ENCODE measurements around the gene RAB36. TPM values are rescaled to one million over a fixed set of nuclear protein-coding genes. Genes with fewer than 3 reads are reported as not detected.
"Not testable (repeated sequence)": the region's sequence is repeated elsewhere in the genome, so short reads cannot be mapped to it uniquely, and the experiment has no call there.

RAB36 gene
- total RNA-seq, 1 donor from 2014 or later: 0.08 TPM

DNA sequence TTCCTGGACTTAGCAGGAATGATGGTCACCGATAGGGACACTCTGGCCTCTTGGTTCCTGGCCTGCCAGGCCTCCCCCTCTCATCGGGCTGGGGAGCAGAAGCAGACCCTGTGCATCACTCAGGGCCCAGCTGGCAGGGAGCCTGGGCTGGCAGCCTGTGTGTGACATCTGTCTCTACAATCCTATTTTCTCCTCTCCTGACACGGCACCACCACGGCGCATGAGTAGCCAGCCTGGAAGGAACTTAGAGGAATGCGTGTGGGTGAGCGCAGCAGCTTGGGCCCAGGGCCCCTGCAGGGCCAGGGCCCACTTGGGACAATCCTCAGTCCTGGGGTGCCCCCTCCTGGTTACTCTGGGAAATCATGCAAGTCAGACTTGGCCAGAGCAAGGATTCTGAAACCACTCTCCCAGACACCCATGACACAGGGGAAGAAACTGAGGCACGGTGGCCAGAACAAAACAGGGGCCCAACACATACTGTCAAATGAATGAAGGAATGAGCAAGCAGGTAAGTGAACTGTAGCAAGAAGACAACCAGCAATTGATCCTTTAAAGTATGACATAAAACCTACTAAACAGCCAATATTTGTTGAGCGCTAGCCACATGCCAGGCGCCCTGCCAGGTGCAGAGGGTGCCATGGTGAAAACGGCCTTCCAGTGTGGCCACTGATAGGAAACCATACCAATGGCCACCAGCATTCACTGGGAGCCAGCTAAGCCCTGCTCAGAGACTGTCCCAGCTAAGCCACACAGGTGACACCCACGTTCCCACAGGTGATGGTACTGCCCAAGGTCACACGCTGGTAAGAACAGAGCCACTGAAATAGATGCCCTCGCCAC is 16.8 kb upstream of the RAB36 start:
- Mint-ChIP-seq H3K27me3 (ENCODE audit: insufficient read depth) (peaks cover 3% of the 10 kb centered on the region), H3K36me3 (ENCODE audit: low read depth) (no peaks in the 10 kb centered on the region), H3K4me1 (ENCODE audit: low read depth) (no peaks in the 10 kb centered on the region), H3K9me3 (no peaks in the 10 kb centered on the region), H3K27ac (no peak overlapping the region), H3K4me3 (no peak overlapping the region)
- intact Hi-C loops (cut with micrococcal nuclease): loop anchor here (1.0 kb wide), 1 partner anchor 169 kb away; no protein-coding TSS in a partner anchor
- DNase-seq (ENCODE audit: low spot score): peak; percentile 55

DNA sequence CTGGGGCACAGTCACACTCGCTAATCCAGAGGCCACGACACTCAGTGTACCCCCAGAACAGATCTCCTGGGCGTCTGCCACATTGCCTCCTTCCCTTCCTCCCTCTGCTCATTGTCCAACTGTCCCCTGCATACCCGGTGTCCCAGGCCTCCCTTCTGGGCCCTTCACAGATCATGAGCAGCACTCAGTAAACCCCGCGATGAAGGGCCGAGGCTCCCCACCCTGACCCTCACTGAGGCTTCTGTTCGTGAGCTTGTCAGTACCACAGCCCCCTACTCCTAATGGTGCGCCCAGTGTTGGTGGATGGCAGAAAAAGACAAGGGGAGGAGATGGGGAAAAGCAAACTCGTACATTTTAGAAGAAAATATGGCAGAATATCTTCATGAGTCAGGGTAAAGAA is 16.1 kb upstream of the RAB36 start:
- no peaks in the 10 kb centered on the region for H3K4me1 Mint-ChIP-seq (ENCODE audit: low read depth)
- H3K27me3 Mint-ChIP-seq (ENCODE audit: insufficient read depth): peaks cover 3% of the 10 kb centered on the region
- H3K27ac Mint-ChIP-seq: no peak overlapping the region
- intact Hi-C loops (cut with micrococcal nuclease): no loop called here
- no peak for DNase-seq (ENCODE audit: low spot score)
- no peak overlapping the region for H3K4me3 Mint-ChIP-seq
- no peaks in the 10 kb centered on the region for H3K36me3 Mint-ChIP-seq (ENCODE audit: low read depth)
- H3K9me3 Mint-ChIP-seq: no peaks in the 10 kb centered on the region

DNA sequence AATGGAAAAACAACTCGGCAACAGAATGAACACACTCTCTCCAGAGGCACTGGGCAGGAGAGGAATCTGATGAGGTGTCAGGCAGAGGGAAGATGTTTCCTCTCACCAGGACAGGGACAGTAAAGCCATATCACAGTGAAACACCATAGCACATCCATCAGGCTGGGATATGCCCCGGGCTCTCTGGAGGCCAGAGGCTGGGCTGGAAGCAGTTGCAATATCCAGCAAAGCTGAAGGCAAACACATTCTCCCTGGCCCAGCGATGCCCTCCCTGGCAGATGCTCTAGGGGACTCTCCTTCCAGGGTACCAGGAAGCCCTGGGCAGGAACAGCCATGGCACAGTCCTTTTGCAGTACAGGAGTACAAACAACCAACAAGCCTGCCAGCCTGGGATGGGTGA is 14.6 kb upstream of the RAB36 start:
- H3K9me3 Mint-ChIP-seq: no peaks in the 10 kb centered on the region
- H3K4me1 Mint-ChIP-seq (ENCODE audit: low read depth): no peaks in the 10 kb centered on the region
- H3K4me3 Mint-ChIP-seq: no peak overlapping the region
- intact Hi-C loops (cut with micrococcal nuclease): no loop called here
- DNase-seq (ENCODE audit: low spot score): no peak
- no peaks in the 10 kb centered on the region for H3K36me3 Mint-ChIP-seq (ENCODE audit: low read depth)
- H3K27ac Mint-ChIP-seq: no peak overlapping the region
- H3K27me3 Mint-ChIP-seq (ENCODE audit: insufficient read depth): peaks cover 3% of the 10 kb centered on the region

DNA sequence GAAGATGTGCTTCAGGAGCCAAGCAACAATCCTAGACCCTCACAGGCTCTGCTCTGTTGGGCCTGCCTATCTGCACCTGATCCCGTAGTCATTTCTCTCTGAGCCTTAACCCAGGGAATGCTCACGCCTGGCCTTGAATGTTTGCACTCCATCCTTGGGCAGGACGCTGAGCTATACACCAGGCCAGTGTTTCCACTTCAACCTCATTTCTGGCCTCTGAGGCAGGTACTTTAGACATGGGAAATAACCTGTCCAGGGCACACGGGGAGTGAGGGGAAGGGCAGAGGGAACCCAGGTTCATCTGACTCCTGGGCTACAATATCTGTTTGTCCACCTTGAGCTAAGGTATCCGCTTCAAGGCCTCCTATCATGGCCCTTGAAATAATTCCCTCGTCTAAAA is 13.3 kb upstream of the RAB36 start:
- no peaks in the 10 kb centered on the region for H3K9me3 Mint-ChIP-seq
- no peak overlapping the region for H3K4me3 Mint-ChIP-seq
- H3K36me3 Mint-ChIP-seq (ENCODE audit: low read depth): no peaks in the 10 kb centered on the region
- no peak for DNase-seq (ENCODE audit: low spot score)
- H3K27me3 Mint-ChIP-seq (ENCODE audit: insufficient read depth): peaks cover 3% of the 10 kb centered on the region
- H3K4me1 Mint-ChIP-seq (ENCODE audit: low read depth): peaks cover 10% of the 10 kb centered on the region
- H3K27ac Mint-ChIP-seq: no peak overlapping the region
- intact Hi-C loops (cut with micrococcal nuclease): no loop called here

DNA sequence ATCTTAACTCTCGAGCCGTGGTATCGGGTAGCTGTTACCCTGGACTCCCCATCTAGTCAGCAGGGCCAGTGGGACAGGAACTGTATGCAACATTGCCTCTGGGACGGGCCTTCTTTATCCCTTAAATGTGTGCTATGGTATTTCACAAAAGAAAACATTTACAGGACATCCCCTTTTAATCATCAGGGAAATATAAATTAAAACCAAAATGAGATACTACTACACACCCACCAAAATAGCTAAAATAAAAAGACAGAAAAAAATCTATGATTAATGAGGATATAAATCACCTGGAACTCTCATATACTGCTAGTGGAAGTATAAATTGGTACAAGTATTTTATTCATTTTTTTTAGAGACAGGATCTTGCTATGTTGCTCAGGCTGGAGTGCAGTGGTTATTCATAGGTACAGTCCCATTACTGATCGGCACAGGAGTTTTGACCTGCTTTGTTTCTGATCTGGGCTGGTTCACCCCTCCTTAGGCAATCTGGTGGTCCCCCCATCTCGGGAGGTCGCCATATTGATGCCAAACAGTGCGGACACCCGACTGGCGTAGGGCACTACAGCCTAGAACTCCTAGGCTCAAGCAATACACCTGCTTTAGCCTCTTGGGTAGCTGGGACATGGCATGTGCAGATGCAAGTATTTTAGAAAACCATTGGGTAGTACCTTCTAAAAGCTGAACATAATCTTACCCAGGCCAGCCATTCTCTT is 12.7 kb upstream of the RAB36 start:
- Mint-ChIP-seq H3K27me3 (ENCODE audit: insufficient read depth) (peaks cover 3% of the 10 kb centered on the region), H3K27ac (no peak overlapping the region), H3K4me1 (ENCODE audit: low read depth) (peaks cover 16% of the 10 kb centered on the region), H3K4me3 (no peak overlapping the region), H3K9me3 (no peaks in the 10 kb centered on the region), H3K36me3 (ENCODE audit: low read depth) (no peaks in the 10 kb centered on the region)
- no peak for DNase-seq (ENCODE audit: low spot score)
- intact Hi-C loops (cut with micrococcal nuclease): no loop called here

DNA sequence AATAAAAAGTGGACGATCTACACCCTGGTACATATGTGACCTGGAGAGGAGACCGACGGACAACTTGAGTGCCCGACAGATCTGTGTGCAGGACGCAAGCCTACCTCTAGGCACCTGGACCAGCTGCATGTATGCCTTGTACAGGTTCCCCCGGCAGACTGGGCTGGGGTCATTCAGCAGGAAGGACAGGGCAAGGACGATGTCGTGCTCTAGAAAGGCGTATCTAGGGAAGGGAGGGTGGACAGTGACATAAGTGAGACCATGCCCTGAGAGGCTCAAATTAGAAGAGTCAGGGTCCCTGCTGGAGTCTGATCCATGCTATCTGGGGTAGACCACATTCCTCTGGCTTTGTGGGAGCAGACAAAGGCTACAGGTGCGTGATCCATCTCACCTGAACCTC is 11.4 kb upstream of the RAB36 start:
- Mint-ChIP-seq H3K4me3 (no peak overlapping the region), H3K27ac (no peak overlapping the region), H3K4me1 (ENCODE audit: low read depth) (peaks cover 30% of the 10 kb centered on the region), H3K27me3 (ENCODE audit: insufficient read depth) (no peaks in the 10 kb centered on the region), H3K9me3 (no peaks in the 10 kb centered on the region), H3K36me3 (ENCODE audit: low read depth) (no peaks in the 10 kb centered on the region)
- intact Hi-C loops (cut with micrococcal nuclease): no loop called here
- DNase-seq (ENCODE audit: low spot score): no peak

DNA sequence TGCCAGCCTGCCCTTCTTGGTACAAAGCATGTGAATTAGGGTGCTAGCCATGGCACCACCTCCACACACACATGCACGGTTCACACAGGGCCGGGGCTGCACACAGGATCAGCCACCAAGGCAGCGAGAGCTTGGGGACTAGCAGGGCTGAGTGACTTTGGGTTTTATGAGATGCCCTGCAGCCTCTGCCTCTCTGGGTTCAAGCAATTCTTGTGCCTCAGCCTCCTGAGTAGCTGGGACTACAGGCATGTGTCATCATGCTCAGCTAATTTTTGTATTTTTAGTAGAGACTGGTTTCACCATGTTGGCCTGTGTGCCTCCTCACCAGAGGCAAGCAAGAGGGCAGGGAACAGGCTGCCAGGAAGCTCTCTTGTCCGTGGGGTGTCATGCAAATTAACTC is 8.3 kb upstream of the RAB36 start:
- H3K27ac Mint-ChIP-seq: peak overlapping the region; percentile 61
- H3K27me3 Mint-ChIP-seq (ENCODE audit: insufficient read depth); DNase-seq (ENCODE audit: low spot score); H3K9me3 Mint-ChIP-seq; H3K4me3 Mint-ChIP-seq; intact Hi-C loops (cut with micrococcal nuclease); H3K36me3 Mint-ChIP-seq (ENCODE audit: low read depth): not testable (repeated sequence)
- H3K4me1 Mint-ChIP-seq (ENCODE audit: low read depth): peaks cover 39% of the 10 kb centered on the region

DNA sequence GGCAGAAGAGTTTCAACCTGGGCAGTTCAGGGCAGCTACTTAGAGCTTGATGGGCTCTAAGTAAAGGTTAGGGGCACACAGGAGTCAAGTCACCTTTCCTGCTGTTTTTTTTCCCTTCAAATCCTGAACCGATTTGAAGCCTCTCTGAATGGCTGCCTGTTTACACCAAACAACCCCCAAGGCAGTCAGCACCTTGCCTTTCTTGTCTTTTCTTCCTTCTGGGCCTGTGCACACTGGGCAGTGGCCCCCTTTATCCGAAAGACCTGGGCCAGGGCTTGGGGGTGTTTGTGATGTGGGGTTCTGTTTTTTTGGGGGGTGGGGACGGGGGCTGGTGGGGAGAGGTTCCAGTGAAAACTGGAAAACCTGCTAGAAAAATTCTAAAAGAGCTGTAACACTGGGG is 7.8 kb upstream of the RAB36 start:
- DNase-seq (ENCODE audit: low spot score): no peak
- Mint-ChIP-seq H3K4me1 (ENCODE audit: low read depth) (peaks cover 44% of the 10 kb centered on the region), H3K36me3 (ENCODE audit: low read depth) (no peaks in the 10 kb centered on the region), H3K27me3 (ENCODE audit: insufficient read depth) (no peaks in the 10 kb centered on the region), H3K4me3 (no peak overlapping the region), H3K9me3 (no peaks in the 10 kb centered on the region), H3K27ac (peak overlapping the region; percentile 88)
- intact Hi-C loops (cut with micrococcal nuclease): no loop called here

DNA sequence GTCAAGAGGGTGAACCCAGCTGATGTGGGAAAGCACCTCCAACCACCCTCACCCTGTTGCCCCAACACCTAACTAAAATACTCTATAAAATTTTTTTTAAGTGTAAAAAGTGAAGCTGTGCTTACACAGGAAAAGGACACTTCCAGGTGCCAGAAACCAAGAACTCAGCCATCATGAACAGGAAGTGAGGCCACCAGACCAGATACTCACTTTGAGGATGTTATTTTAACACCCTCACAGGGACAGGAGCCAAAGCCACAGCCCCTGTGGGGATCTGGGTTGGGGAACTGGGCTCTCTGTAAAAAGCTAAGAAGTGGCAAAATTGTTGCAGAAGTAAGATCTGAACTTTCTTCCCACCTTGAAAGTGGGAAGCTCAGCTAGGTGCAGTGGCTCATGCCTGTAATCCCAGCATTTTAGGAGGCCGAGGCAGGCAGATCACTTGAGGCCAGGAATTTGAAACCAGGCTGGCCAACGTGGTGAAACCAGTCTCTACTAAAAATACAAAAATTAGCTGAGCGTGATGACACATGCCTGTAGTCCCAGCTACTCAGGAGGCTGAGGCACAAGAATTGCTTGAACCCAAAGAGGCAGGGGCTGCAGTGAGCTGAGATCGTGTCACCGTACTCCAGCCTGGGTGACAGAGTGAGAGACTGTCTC is 7.2 kb upstream of the RAB36 start:
- Mint-ChIP-seq H3K4me1 (ENCODE audit: low read depth) (peaks cover 49% of the 10 kb centered on the region), H3K36me3 (ENCODE audit: low read depth) (no peaks in the 10 kb centered on the region), H3K4me3 (peak overlapping the region; percentile 4), H3K9me3 (no peaks in the 10 kb centered on the region), H3K27me3 (ENCODE audit: insufficient read depth) (no peaks in the 10 kb centered on the region), H3K27ac (peak overlapping the region; percentile 88)
- peak; percentile 49 for DNase-seq (ENCODE audit: low spot score)
- intact Hi-C loops (cut with micrococcal nuclease): no loop called here

DNA sequence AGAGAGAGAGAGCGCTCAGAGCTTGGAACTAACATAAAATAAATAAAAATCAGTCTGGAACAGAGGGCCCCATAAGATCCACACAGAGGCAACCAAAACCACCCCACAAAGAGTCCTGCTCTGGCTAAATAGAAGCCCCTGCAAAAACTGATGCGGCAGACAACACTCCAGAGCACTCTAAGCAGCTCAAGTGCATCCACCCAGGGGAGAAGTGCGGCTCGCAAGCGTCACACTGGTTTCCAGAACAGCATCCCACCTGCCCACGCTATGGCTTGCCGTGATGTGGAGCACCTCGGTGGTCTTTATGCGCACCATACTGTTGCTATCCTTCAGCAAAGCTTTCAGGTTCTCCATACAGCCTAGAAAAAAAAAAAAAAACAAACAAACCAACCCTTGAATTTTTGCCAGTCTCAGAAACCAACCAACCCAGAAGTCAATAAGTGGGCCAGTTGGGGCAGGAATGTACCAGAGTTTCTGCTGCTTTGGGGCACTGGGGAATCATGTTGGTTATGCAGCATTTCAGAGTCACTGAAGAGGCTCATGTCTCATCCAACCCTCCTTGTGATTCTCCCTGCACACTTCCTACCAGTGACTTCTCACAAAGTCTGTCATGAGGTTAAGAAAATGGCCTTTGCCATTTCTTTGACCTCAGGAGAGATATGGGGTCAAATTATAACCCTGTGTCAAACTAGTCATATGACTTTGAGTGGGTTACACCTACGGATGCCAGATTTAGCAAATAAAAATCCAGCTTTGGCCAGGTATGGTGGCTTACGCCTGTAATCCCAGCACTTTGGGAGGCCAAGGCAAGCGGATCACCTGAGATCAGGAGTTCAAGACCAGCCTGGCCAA is 6.5 kb upstream of the RAB36 start:
- intact Hi-C loops (cut with micrococcal nuclease): no loop called here
- Mint-ChIP-seq H3K27me3 (ENCODE audit: insufficient read depth) (no peaks in the 10 kb centered on the region), H3K4me1 (ENCODE audit: low read depth) (peaks cover 49% of the 10 kb centered on the region)

DNA sequence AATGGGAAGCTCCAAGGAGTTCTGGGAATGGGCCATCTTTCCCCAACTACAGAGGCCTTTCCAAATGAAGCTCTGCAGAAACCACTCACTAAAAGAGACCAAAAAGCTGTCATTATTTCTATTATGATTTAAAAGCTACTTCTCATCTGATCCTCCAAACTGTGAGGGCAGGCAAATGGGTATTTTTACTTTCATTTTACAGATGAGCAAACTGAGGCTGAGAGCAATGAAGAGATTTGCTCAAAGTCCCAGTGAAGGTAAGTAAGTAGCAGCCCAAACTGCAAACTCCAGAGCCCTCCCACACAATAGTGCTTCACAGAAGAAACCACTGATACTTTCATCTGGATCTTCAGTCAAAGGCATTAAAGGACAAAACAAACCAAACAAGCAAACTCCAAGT is 4.9 kb upstream of the RAB36 start:
- peaks cover 54% of the 10 kb centered on the region for H3K4me1 Mint-ChIP-seq (ENCODE audit: low read depth)
- intact Hi-C loops (cut with micrococcal nuclease): loop anchor here (5.0 kb wide), 2 partner anchors 68 to 273 kb away; partner anchors contain the start of gene GNAZ
- no peaks in the 10 kb centered on the region for H3K36me3 Mint-ChIP-seq (ENCODE audit: low read depth)
- H3K27me3 Mint-ChIP-seq (ENCODE audit: insufficient read depth): no peaks in the 10 kb centered on the region
- peak overlapping the region; percentile 26 for H3K27ac Mint-ChIP-seq
- DNase-seq (ENCODE audit: low spot score): no peak
- no peak overlapping the region for H3K4me3 Mint-ChIP-seq
- no peaks in the 10 kb centered on the region for H3K9me3 Mint-ChIP-seq

More for the DNA sequence above, 6.5 kb upstream of the RAB36 start:
- DNase-seq (ENCODE audit: low spot score): no peak
- Mint-ChIP-seq H3K9me3 (no peaks in the 10 kb centered on the region), H3K36me3 (ENCODE audit: low read depth) (no peaks in the 10 kb centered on the region), H3K27ac (peak overlapping the region; percentile 88), H3K4me3 (no peak overlapping the region)

DNA sequence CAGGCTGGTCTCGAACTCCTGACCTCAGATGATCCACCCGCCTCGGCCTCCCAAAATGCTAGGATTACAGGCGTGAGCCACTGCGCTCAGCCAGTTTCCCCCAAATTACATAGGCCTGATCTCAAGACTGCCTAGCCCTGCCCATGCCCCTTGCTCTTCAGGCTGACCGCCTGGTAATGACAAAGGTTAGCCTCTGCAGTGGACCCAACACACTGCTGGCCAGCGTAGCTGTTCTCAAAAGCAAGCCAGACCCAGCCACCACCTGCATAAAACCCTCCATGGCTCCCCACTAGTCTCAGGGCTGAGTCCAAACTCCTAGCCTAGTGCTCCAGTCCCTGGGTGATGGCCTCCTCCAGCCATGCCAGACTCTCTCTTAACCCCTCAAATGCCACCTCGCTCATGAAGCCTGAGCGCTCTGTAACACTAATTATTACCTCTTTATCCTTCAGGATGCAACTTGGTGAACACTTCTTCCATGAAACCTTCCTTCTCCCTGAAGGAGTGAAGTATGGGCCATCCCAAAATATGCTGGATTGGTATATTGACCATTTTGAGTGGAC is 2.7 kb upstream of the RAB36 start:
- intact Hi-C loops (cut with micrococcal nuclease): loop anchor here (1.0 to 5.0 kb wide), 6 partner anchors 38 to 275 kb away; partner anchors contain the start of genes BCR and GNAZ
- H3K4me3 Mint-ChIP-seq: peak overlapping the region; percentile 48
- peaks cover 38% of the 10 kb centered on the region for H3K4me1 Mint-ChIP-seq (ENCODE audit: low read depth)
- DNase-seq (ENCODE audit: low spot score): no peak
- peaks cover 2% of the 10 kb centered on the region for H3K27me3 Mint-ChIP-seq (ENCODE audit: insufficient read depth)
- no peaks in the 10 kb centered on the region for H3K9me3 Mint-ChIP-seq
- no peaks in the 10 kb centered on the region for H3K36me3 Mint-ChIP-seq (ENCODE audit: low read depth)
- H3K27ac Mint-ChIP-seq: peak overlapping the region; percentile 79

Data from activated T-helper 1 cell treated with anti-CD3 and anti-CD28 coated beads, Interleukin-12 subunit alpha, Interleukin-12 subunit beta, Interleukin-2, Interleukin-4 antibody, amounts not matched to agents 30 ng/mL and 10 ng/mL and 1 ng/mL, durations not matched to agents 14 hours and 24 hours and 36 hours (primary cell).